OCI-LY3 (cell line): ENCODE data around the gene UBE2K.
"Not testable (repeated sequence)": the region's sequence is repeated elsewhere in the genome, so short reads cannot be mapped to it uniquely, and the experiment has no call there.

Source experiments
- H2AFZ ChIP-seq: fragments of 200-600, 300-600 bp; shearing (Covaris generic); 2 replicates; pipeline ENCODE4 v1.6.0; 2014; ENCODE audit warnings: antibody characterized with exemption, low read depth, low read length
- H3K27ac ChIP-seq: fragments of 200-600, 300-600 bp; sonication (generic); 2 replicates; pipeline ENCODE4 v1.5.1; 2014; ENCODE audit warnings: mild to moderate bottlenecking, low read length, moderate library complexity, mixed read lengths
- H3K27me3 ChIP-seq: fragments of 200-600, 300-600 bp; sonication (generic); 2 replicates; pipeline ENCODE4 v1.6.1; 2014; ENCODE audit warnings: low read depth, low read length, mixed read lengths
- H3K36me3 ChIP-seq: fragments of 200-600, 300-600 bp; sonication (generic); replicated peaks from 2 replicates; pipeline ENCODE3; 2014; ENCODE audit warnings: low read depth, low read length, mixed read lengths
- H3K4me1 ChIP-seq: fragments of 300-600, 200-600 bp; sonication (generic); 2 replicates; pipeline ENCODE4 v1.6.1; 2014; ENCODE audit warnings: low read length, mixed read lengths
- H3K4me2 ChIP-seq: fragments of 200-600, 300-600 bp; sonication (generic); 2 replicates; pipeline ENCODE4 v1.6.1; 2014; ENCODE audit warnings: low read length, mixed read lengths
- H3K4me3 ChIP-seq: fragments of 300-600, 200-600 bp; sonication (generic); 2 replicates; pipeline ENCODE4 v1.5.1; 2014; ENCODE audit warnings: antibody characterized with exemption, mild to moderate bottlenecking, low read length, moderate library complexity
- H3K79me2 ChIP-seq: fragments of 300-600, 200-600 bp; shearing (Covaris generic); 2 replicates; pipeline ENCODE4 v1.6.1; 2014; ENCODE audit warnings: mild to moderate bottlenecking, low read length, mixed read lengths
- H3K9ac ChIP-seq: fragments of 300-600, 200-600 bp; shearing (Covaris generic); 2 replicates; pipeline ENCODE4 v1.6.0; 2014; ENCODE audit warnings: mild to moderate bottlenecking, low read length, moderate library complexity
- H3K9me3 ChIP-seq: fragments of 200-600, 300-600 bp; shearing (Covaris generic); 2 replicates; pipeline ENCODE4 v1.6.1; 2014; ENCODE audit warnings: low read length, mixed read lengths; ENCODE audit not compliant: insufficient read depth
- H4K20me1 ChIP-seq: fragments of 200-600, 300-600 bp; sonication (generic); 2 replicates; pipeline ENCODE4 v1.6.1; 2016; ENCODE audit warnings: low read length, mixed read lengths; ENCODE audit not compliant: insufficient read depth
- EZH2phosphoT487 ChIP-seq: fragments of 200-600 bp; shearing (Covaris generic); IDR thresholded peaks from 2 replicates; pipeline ENCODE4 v1.6.1; 2018; ENCODE audit warnings: antibody characterized with exemption, mixed run types, low read depth
- TF ChIP-seq, protein P1 (sequence below): fragments of 200-600, 300-600 bp; sonication (generic); IDR thresholded peaks from 2 replicates; pipeline ENCODE4 v1.5.1; 2014; ENCODE audit warnings: antibody characterized with exemption, low read length, low read depth

The UBE2K gene

DNA sequence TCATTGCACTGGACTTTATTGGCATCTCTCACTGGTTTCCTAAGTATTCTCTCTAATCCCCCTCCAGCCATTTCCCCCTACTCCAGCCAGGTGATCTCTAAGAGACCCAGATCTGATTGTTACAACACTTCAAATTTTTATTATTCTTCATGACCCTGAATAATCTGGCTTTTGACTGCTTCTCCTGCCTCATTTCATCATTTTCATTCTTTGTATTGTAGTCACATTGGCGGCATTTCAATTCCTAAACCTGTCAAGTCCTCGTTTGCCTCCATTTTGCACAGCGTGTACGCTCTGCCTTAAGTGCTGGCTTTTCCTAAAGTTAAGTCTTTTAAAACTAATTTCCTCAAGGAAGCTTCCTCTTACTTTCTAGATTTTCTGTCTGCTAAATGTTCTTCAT lies 31.6 kb downstream of the UBE2K start:
- no peak overlapping the region for H3K27ac ChIP-seq
- peaks cover 57% of the 10 kb centered on the region for H4K20me1 ChIP-seq

DNA sequence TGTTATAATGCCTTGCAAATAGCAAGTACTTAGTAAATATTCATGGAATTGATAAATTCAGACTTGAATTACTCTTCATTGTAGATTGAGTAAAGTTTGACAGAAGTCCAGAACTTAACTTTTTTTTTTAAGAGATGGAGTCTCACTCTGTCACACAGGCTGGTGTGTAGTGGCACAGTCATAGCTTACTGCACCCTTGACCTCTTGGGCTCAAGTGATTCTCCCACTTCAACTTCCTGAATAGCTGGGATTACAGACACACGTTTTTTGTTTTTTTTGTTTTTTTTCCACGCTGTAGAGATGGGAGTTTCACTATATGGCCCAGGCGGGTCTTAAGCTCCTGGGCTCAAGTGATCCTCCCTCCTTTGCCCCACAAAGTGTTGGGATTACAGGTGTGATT lies 32.1 kb downstream of the UBE2K start:
- peaks cover 54% of the 10 kb centered on the region for H4K20me1 ChIP-seq
- no peak overlapping the region for H3K27ac ChIP-seq
- no peak overlapping the region for H3K4me2 ChIP-seq
- peaks cover 99% of the 10 kb centered on the region for H3K79me2 ChIP-seq
- no peaks in the 10 kb centered on the region for H3K27me3 ChIP-seq
- peaks cover 11% of the 10 kb centered on the region for H3K36me3 ChIP-seq
- H2AFZ ChIP-seq: no peak overlapping the region
- H3K9ac ChIP-seq: no peak overlapping the region
- no peak overlapping the region for H3K4me3 ChIP-seq
- H3K9me3 ChIP-seq: no peaks in the 10 kb centered on the region
- TF ChIP-seq, protein P1, sequence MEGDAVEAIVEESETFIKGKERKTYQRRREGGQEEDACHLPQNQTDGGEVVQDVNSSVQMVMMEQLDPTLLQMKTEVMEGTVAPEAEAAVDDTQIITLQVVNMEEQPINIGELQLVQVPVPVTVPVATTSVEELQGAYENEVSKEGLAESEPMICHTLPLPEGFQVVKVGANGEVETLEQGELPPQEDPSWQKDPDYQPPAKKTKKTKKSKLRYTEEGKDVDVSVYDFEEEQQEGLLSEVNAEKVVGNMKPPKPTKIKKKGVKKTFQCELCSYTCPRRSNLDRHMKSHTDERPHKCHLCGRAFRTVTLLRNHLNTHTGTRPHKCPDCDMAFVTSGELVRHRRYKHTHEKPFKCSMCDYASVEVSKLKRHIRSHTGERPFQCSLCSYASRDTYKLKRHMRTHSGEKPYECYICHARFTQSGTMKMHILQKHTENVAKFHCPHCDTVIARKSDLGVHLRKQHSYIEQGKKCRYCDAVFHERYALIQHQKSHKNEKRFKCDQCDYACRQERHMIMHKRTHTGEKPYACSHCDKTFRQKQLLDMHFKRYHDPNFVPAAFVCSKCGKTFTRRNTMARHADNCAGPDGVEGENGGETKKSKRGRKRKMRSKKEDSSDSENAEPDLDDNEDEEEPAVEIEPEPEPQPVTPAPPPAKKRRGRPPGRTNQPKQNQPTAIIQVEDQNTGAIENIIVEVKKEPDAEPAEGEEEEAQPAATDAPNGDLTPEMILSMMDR: no peak
- TF ChIP-seq EZH2phosphoT487: no peak
- H3K4me1 ChIP-seq: peaks cover 5% of the 10 kb centered on the region

More for the DNA sequence above, 31.6 kb downstream of the UBE2K start:
- H3K4me3 ChIP-seq: no peak overlapping the region
- no peaks in the 10 kb centered on the region for H3K27me3 ChIP-seq
- peaks cover 10% of the 10 kb centered on the region for H3K4me1 ChIP-seq
- TF ChIP-seq EZH2phosphoT487: no peak
- TF ChIP-seq, protein P1: no peak
- H3K4me2 ChIP-seq: no peak overlapping the region
- peaks cover 7% of the 10 kb centered on the region for H3K36me3 ChIP-seq
- H2AFZ ChIP-seq: no peak overlapping the region
- no peak overlapping the region for H3K9ac ChIP-seq
- H3K9me3 ChIP-seq: no peaks in the 10 kb centered on the region
- H3K79me2 ChIP-seq: peaks cover 99% of the 10 kb centered on the region

GRCh38 chr4:39731908-39732307 lies 34.0 kb downstream of the UBE2K start:
- Histone ChIP-seq H3K36me3 (peaks cover 11% of the 10 kb centered on the region), H3K27ac (no peak overlapping the region), H3K4me1 (no peaks in the 10 kb centered on the region), H2AFZ (no peak overlapping the region), H3K4me2 (no peak overlapping the region), H4K20me1 (peaks cover 41% of the 10 kb centered on the region), H3K9ac (no peak overlapping the region), H3K79me2 (peaks cover 97% of the 10 kb centered on the region), H3K27me3 (no peaks in the 10 kb centered on the region), H3K9me3 (no peaks in the 10 kb centered on the region), H3K4me3 (no peak overlapping the region)
- no peak for TF ChIP-seq EZH2phosphoT487
- TF ChIP-seq, protein P1: no peak

GRCh38 chr4:39732728-39733127 lies 34.8 kb downstream of the UBE2K start:
- H2AFZ ChIP-seq: no peak overlapping the region
- H3K27me3 ChIP-seq: no peaks in the 10 kb centered on the region
- H3K79me2 ChIP-seq: peaks cover 95% of the 10 kb centered on the region
- no peaks in the 10 kb centered on the region for H3K4me1 ChIP-seq
- H3K9ac ChIP-seq: no peak overlapping the region
- no peak overlapping the region for H3K4me2 ChIP-seq
- H3K4me3 ChIP-seq: no peak overlapping the region
- H4K20me1 ChIP-seq: peaks cover 33% of the 10 kb centered on the region
- no peak for TF ChIP-seq EZH2phosphoT487
- TF ChIP-seq, protein P1: no peak
- H3K9me3 ChIP-seq: no peaks in the 10 kb centered on the region
- H3K36me3 ChIP-seq: peaks cover 11% of the 10 kb centered on the region
- no peak overlapping the region for H3K27ac ChIP-seq

DNA sequence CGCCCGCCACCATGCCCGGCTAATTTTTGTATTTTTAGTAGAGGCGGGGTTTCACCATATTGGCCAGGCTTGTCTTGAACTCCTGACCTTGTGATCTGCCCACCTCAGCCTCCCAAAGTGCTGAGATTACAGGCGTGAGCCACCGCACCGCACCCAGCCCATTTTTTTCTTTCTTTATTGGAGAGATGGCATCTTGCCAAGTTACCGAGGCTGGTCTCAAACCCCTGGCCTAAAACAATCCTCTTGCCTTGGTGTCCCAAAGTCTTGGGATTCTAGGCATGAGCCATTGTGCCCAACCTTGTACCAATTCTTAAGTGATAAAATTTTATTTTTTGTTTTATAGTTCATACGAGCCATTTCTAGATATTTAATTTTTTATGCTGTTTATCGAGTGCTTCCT lies 41.7 kb downstream of the UBE2K start:
- not testable (repeated sequence) for H3K36me3 ChIP-seq
- H3K79me2 ChIP-seq: peaks cover 40% of the 10 kb centered on the region

More for the DNA sequence above, 41.7 kb downstream of the UBE2K start:
- not testable (repeated sequence) for H3K4me2 ChIP-seq, H3K9ac ChIP-seq, H3K27ac ChIP-seq, H3K4me3 ChIP-seq, H3K9me3 ChIP-seq, H2AFZ ChIP-seq, H3K4me1 ChIP-seq, H3K27me3 ChIP-seq, H4K20me1 ChIP-seq
